HCT116 (cell line): ENCODE measurements around the gene FAP. TPM values are rescaled to one million over a fixed set of nuclear protein-coding genes. Genes with fewer than 3 reads are reported as not detected.

ENCODE experiments used
- ATAC-seq: fragments of 200-7000 bp; cut with Tn5 transposase; 2 replicates; pipeline ENCODE4 v1.9.1; 2020; ENCODE audit warnings: mild to moderate bottlenecking, moderate library complexity
- BruUV-seq: library from RNA; stranded (reverse); fragments of 400-500 nt; replicated peaks from 2 replicates; lab custom pipeline; 2021; lab: Mats Ljungman, UMichigan
- CTCF ChIA-PET: fragments of 300-600 bp; sonication (Branson Sonifier 250); formaldehyde crosslinking; loops from one replicate; lab custom pipeline; 2021; ENCODE audit warnings: antibody characterized with exemption; lab: Charles Lee
- POLR2A ChIA-PET: fragments of 300-600, 350-600 bp; sonication (Branson Sonifier 250); formaldehyde crosslinking; loops from one replicate; lab custom pipeline; 2021; ENCODE audit warnings: antibody characterized with exemption; lab: Charles Lee
- RAD21 ChIA-PET, 2 experiments: fragments of 300-600 bp; sonication (Branson Sonifier 250); formaldehyde crosslinking; loops; one replicate each; lab custom pipeline; 2023; ENCODE audit warnings: low total read pairs in 2 of 2; ENCODE audit not compliant: uncharacterized antibody in 2 of 2, unreplicated experiment in 2 of 2, low non-redundant PET in 1 of 2; lab: Charles Lee
- DNase-seq: peaks from one replicate; pipeline ENCODE4 v3.0.0-alpha.2; 2010; ENCODE audit warnings: low read depth, low spot score
- H2AFZ ChIP-seq: fragments of 200-600 bp; shearing (Covaris generic), sonication (generic); 2 replicates; pipeline ENCODE4 v1.6.1; 2017; ENCODE audit warnings: low read depth, mixed run types, mixed read lengths, antibody characterized with exemption, low read length; ENCODE audit not compliant: poor library complexity, severe bottlenecking
- H3K27ac ChIP-seq: 2 replicates; pipeline ENCODE4 v1.5.1; 2012; ENCODE audit warnings: low read depth, low read length
- H3K27me3 ChIP-seq: fragments of 200-600 bp; sonication (generic); 2 replicates; pipeline ENCODE4 v1.6.1; 2016; ENCODE audit warnings: mixed run types, low read length, mixed read lengths; ENCODE audit not compliant: insufficient read depth
- H3K36me3 ChIP-seq, 2 experiments: fragments of 200-500 bp in 1 of 2; fragments of 200-600 bp in 1 of 2; sonication (Bioruptor generic) in 1 of 2; sonication (generic) in 1 of 2; 2 replicates each; pipeline versions ENCODE4 v1.5.1 to v1.6.1; 2014 to 2016; ENCODE audit warnings: low read length in 2 of 2, inconsistent platforms in 1 of 2, mixed read lengths in 1 of 2, mixed run types in 1 of 2; ENCODE audit not compliant: insufficient read depth in 2 of 2, control insufficient read depth in 1 of 2
- H3K4me1 ChIP-seq, 2 experiments: fragments of 200-600 bp in 1 of 2; sonication (generic) in 1 of 2; 2 replicates each; pipeline versions ENCODE4 v1.5.1 to v1.6.1; 2012 to 2017; ENCODE audit warnings: low read length in 2 of 2, inconsistent platforms in 1 of 2, mild to moderate bottlenecking in 1 of 2, mixed read lengths in 1 of 2, mixed run types in 1 of 2, moderate library complexity in 1 of 2; ENCODE audit not compliant: insufficient read depth in 2 of 2, control insufficient read depth in 1 of 2
- H3K4me2 ChIP-seq: fragments of 200-600 bp; sonication (generic); 2 replicates; pipeline ENCODE4 v1.6.1; 2017; ENCODE audit warnings: mixed run types, low read length, mixed read lengths
- H3K4me3 ChIP-seq, 2 experiments: fragments of 200-600 bp in 1 of 2; sonication (generic) in 1 of 2; replicated peaks in 1 of 2; 2 replicates each; pipeline ENCODE4 v1.5.1; 2011 to 2016; ENCODE audit warnings: low read length in 2 of 2, control low read depth in 1 of 2, low read depth in 1 of 2, mild to moderate bottlenecking in 1 of 2, mixed read lengths in 1 of 2, mixed run types in 1 of 2
- H3K79me2 ChIP-seq: fragments of 200-600 bp; sonication (generic); 2 replicates; pipeline ENCODE4 v1.6.1; 2017; ENCODE audit warnings: mild to moderate bottlenecking, mixed run types, low read length, moderate library complexity, mixed read lengths; ENCODE audit not compliant: insufficient read depth
- H3K9ac ChIP-seq: fragments of 200-600 bp; sonication (generic); 2 replicates; pipeline ENCODE4 v1.6.1; 2016; ENCODE audit warnings: low read length, mixed read lengths
- H3K9me2 ChIP-seq: fragments of 200-600 bp; sonication (generic), shearing (Covaris generic); 2 replicates; pipeline ENCODE4 v1.6.1; 2017; ENCODE audit warnings: mixed run types, mild to moderate bottlenecking, moderate library complexity; ENCODE audit not compliant: insufficient read depth
- H3K9me3 ChIP-seq, 2 experiments: fragments of 200-500 bp in 1 of 2; fragments of 200-600 bp in 1 of 2; sonication (Bioruptor generic) in 1 of 2; sonication (generic) in 1 of 2; 2 replicates each; pipeline ENCODE4 v1.6.1; 2014 to 2017; ENCODE audit warnings: low read length in 2 of 2, mixed read lengths in 2 of 2, inconsistent platforms in 1 of 2, low read depth in 1 of 2, mild to moderate bottlenecking in 1 of 2, mixed run types in 1 of 2, moderate library complexity in 1 of 2; ENCODE audit not compliant: control insufficient read depth in 1 of 2, insufficient read depth in 1 of 2
- H4K20me1 ChIP-seq: fragments of 200-600 bp; sonication (generic), shearing (Covaris generic); 2 replicates; pipeline ENCODE4 v1.6.1; 2017; ENCODE audit warnings: mixed run types, mild to moderate bottlenecking, moderate library complexity; ENCODE audit not compliant: insufficient read depth
- ELF1 ChIP-seq: IDR thresholded peaks from 2 replicates; pipeline ENCODE4 v1.6.1; 2012; ENCODE audit warnings: low read depth, borderline replicate concordance
- POLR2A ChIP-seq: IDR thresholded peaks from 2 replicates; pipeline ENCODE4 v1.7.0; 2011; ENCODE audit warnings: borderline replicate concordance; ENCODE audit not compliant: insufficient read depth, insufficient read length; ENCODE audit errors: extremely low read depth
- SIN3A ChIP-seq: IDR thresholded peaks from 2 replicates; pipeline ENCODE4 v1.6.1; 2012; ENCODE audit warnings: low read depth
- TCF7L2 ChIP-seq: IDR thresholded peaks from 2 replicates; pipeline ENCODE4 v1.7.0; 2011; ENCODE audit warnings: borderline replicate concordance, inconsistent platforms; ENCODE audit not compliant: insufficient read depth, insufficient read length; ENCODE audit errors: extremely low read depth
- ZFX ChIP-seq: fragments of 450-650 bp; IDR thresholded peaks from 2 replicates; pipeline ENCODE4 v1.6.1; 2017
- ZNF274 ChIP-seq: fragments of 200-500 bp; sonication (Bioruptor generic); IDR thresholded peaks from 2 replicates; pipeline ENCODE4 v1.6.1; 2014; ENCODE audit warnings: mild to moderate bottlenecking, low read depth, low read length, inconsistent platforms
- intact Hi-C: fragments of 100-400 bp; cut with micrococcal nuclease; formaldehyde crosslinking; loops from 2 replicates; pipeline ENCODE4 v1.10.0; 2022
- total RNA-seq: library from RNA; stranded (reverse); gene quantifications from one replicate; pipeline ENCODE4 v1.2.1, GENCODE V29; 2021; ENCODE audit not compliant: unreplicated experiment
- TF ChIP-seq, protein P1 (sequence below): IDR thresholded peaks from 2 replicates; pipeline ENCODE4 v1.6.1; 2012

Gene FAP
- total RNA-seq, 1 experiment from 2014 or later = not detected

DNA sequence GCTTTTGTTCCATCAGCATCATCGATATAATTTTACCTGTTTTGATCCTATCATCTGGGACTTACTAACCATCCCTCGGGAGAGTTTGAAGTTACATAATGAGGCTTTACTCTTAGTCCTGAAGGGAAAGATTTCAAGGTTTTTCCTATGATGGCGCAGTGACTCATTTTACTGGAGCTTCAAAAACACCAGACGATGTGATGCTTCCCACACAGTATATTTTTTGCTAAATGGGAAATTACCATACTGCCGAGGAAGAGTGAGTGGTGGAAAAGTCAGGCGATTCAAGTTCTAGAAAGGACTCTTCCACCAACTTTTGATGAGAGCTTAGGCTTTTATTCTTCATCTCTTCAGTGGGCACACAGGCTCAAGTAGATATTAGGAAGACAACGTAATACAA, 46.6 kb downstream of the FAP start:
- ChIA-PET CTCF (interaction anchor here (1.2 kb wide), 1 partner anchor 101 kb away, joined by 4 read pairs; no protein-coding TSS in a partner anchor), POLR2A (no interaction called here), RAD21 (no interaction called here)

GRCh38 chr2:162188451-162188850, 54.8 kb downstream of the FAP start:
- Histone ChIP-seq H3K4me1 (no peaks in the 10 kb centered on the region), H3K79me2 (no peaks in the 10 kb centered on the region), H3K36me3 (no peaks in the 10 kb centered on the region), H2AFZ (no peak overlapping the region), H3K27ac (no peak overlapping the region), H3K9me3 (no peaks in the 10 kb centered on the region), H3K27me3 (no peaks in the 10 kb centered on the region), H3K4me2 (no peak overlapping the region), H3K9ac (no peak overlapping the region), H3K9me2 (no peaks in the 10 kb centered on the region), H4K20me1 (no peaks in the 10 kb centered on the region), H3K4me3 (no peak overlapping the region)
- TF ChIP-seq, protein P1, sequence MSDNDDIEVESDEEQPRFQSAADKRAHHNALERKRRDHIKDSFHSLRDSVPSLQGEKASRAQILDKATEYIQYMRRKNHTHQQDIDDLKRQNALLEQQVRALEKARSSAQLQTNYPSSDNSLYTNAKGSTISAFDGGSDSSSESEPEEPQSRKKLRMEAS = no peak
- RAD21 ChIA-PET = no interaction called here
- DNase-seq (no peak), ATAC-seq (no peak)
- POLR2A ChIA-PET = no interaction called here
- intact Hi-C loops = no loop called here
- no TSS peak for BruUV-seq
- CTCF ChIA-PET = no interaction called here

More for the DNA sequence above, 46.6 kb downstream of the FAP start:
- no peak overlapping the region for H3K4me2 ChIP-seq
- no peak overlapping the region for H3K27ac ChIP-seq
- no peak for DNase-seq
- no peak overlapping the region for H2AFZ ChIP-seq
- H3K36me3 ChIP-seq = no peaks in the 10 kb centered on the region
- H3K9me3 ChIP-seq = no peaks in the 10 kb centered on the region
- no peak for TF ChIP-seq TCF7L2
- TF ChIP-seq ZNF274 = no peak
- no peak for TF ChIP-seq POLR2A
- no peak for TF ChIP-seq ELF1
- no peak for TF ChIP-seq SIN3A
- TF ChIP-seq, protein P1 = no peak
- TF ChIP-seq ZFX = no peak
- no peaks in the 10 kb centered on the region for H3K79me2 ChIP-seq
- H3K27me3 ChIP-seq = no peaks in the 10 kb centered on the region
- intact Hi-C loops = no loop called here
- no TSS peak for BruUV-seq
- H4K20me1 ChIP-seq = no peaks in the 10 kb centered on the region
- no peaks in the 10 kb centered on the region for H3K4me1 ChIP-seq
- ATAC-seq = no peak
- no peak overlapping the region for H3K4me3 ChIP-seq
- H3K9ac ChIP-seq = no peak overlapping the region
- H3K9me2 ChIP-seq = no peaks in the 10 kb centered on the region
